GM12801 (cell line): Measurements from ENCODE around the gene PKNOX2.

Experiments
- CTCF ChIP-seq: IDR thresholded peaks from one replicate; pipeline ENCODE4 v1.5.1; 2011; ENCODE audit warnings: control low read depth; ENCODE audit not compliant: insufficient read length; ENCODE audit errors: extremely low read depth

Gene PKNOX2

GRCh38 chr11:125155100-125155444 lies 9.5 kb upstream of the PKNOX2 start:
- TF ChIP-seq CTCF = no peak

GRCh38 chr11:125155767-125156166 lies 8.8 kb upstream of the PKNOX2 start:
- no peak for TF ChIP-seq CTCF

GRCh38 chr11:125156346-125157117 lies 8.0 kb upstream of the PKNOX2 start:
- no peak for TF ChIP-seq CTCF

GRCh38 chr11:125157118-125157733 lies 7.3 kb upstream of the PKNOX2 start:
- no peak for TF ChIP-seq CTCF

- TF ChIP-seq CTCF = no peak
These were observed 6.4 kb upstream of the PKNOX2 start for GRCh38 chr11:125157953-125158680.

GRCh38 chr11:125162743-125163142 lies 1.8 kb upstream of the PKNOX2 start:
- no peak for TF ChIP-seq CTCF

GRCh38 chr11:125163431-125164063 lies 1.0 kb upstream of the PKNOX2 start:
- no peak for TF ChIP-seq CTCF
